Heart right ventricle (tissue), 16 donors: ENCODE measurements around the gene BRI3BP. TPM values are rescaled to one million over a fixed set of nuclear protein-coding genes. Genes with fewer than 3 reads are reported as not detected.
A peak's percentile ranks its signal among the peaks of the same experiment; 100 is the strongest.

ENCODE experiments used
- ATAC-seq, 8 donors: fragments of 200-7000 bp; cut with Tn5 transposase; one replicate each; pipeline ENCODE4 v1.9.1; 2020; ENCODE audit warnings: mild to moderate bottlenecking in 8 of 8, moderate library complexity in 8 of 8, moderate number of reproducible peaks in 1 of 8
- DNase-seq, 2 donors: peaks; one replicate each; pipeline ENCODE4 v3.0.0-alpha.2; 2020
- H3K27ac ChIP-seq, 10 donors: fragments of 200-600 bp; sonication (generic) in 2 of 10; one replicate each; pipeline versions ENCODE4 v1.5.0 to v1.8.0; 2020 to 2022; ENCODE audit warnings: mild to moderate bottlenecking in 3 of 10
- H3K27me3 ChIP-seq, 7 donors: fragments of 200-600 bp; one replicate each; pipeline ENCODE4 v1.8.0; 2021 to 2022; ENCODE audit warnings: mild to moderate bottlenecking in 2 of 7
- H3K36me3 ChIP-seq, 9 donors: fragments of 200-600 bp; sonication (generic) in 1 of 9; one replicate each; pipeline versions ENCODE4 v1.5.0 to v1.8.0; 2020 to 2022; ENCODE audit warnings: mild to moderate bottlenecking in 2 of 9
- H3K4me1 ChIP-seq, 9 donors: fragments of 200-600 bp; sonication (generic) in 1 of 9; one replicate each; pipeline versions ENCODE4 v1.5.0 to v1.8.0; 2020 to 2022; ENCODE audit warnings: mild to moderate bottlenecking in 4 of 9
- H3K4me3 ChIP-seq, 10 donors: fragments of 200-600 bp; sonication (generic) in 2 of 10; one replicate each; pipeline versions ENCODE4 v1.5.0 to v1.8.0; 2020 to 2022; ENCODE audit warnings: mild to moderate bottlenecking in 7 of 10, moderate library complexity in 2 of 10
- H3K9me3 ChIP-seq, 11 donors: fragments of 200-600 bp in 10 of 11; sonication (generic) in 2 of 11; one replicate each; pipeline versions ENCODE4 v1.5.0 to v1.8.0; 2013 to 2022; ENCODE audit warnings: mild to moderate bottlenecking in 2 of 11, control low read depth in 1 of 11, moderate library complexity in 1 of 11
- WGBS, 2 donors: extraction: QIAGEN DNeasy Blood & Tissue Kit; methylation state at CpG; one replicate each; pipeline ENCODE4 v1.1.7; 2013; ENCODE audit warnings: inconsistent platforms in 1 of 2; 5-methylcytosine and 5-hydroxymethylcytosine counted together
- intact Hi-C, 10 donors: fragments of 100-400 bp; cut with DNase I; formaldehyde crosslinking; loops; one replicate each; pipeline versions ENCODE4 v1.11.1 to v1.14.2; 2022
- polyA plus RNA-seq, 2 donors: library from polyadenylated mRNA; stranded (reverse); fragments of 200-250 nt; gene quantifications; one replicate each; pipeline ENCODE4 v1.2.3, GENCODE V29; 2013
- total RNA-seq, 10 donors: library from RNA; stranded (reverse); fragmentation: NEBNext Ultra II Directional in 3 of 10; extraction: Animal tissue kit (Norgen Biotek cat#: 25700) in 3 of 10; gene quantifications; one replicate each; pipeline versions ENCODE4 v1.2.1 to v1.2.4, GENCODE V29; 2021 to 2023
- TF ChIP-seq, protein P1 (sequence below), 9 donors: fragments of 200-600 bp; sonication (generic) in 2 of 9; IDR thresholded peaks; one replicate each; pipeline versions ENCODE4 v1.5.0 to v1.8.0; 2021 to 2022; ENCODE audit warnings: antibody characterized with exemption in 9 of 9, mild to moderate bottlenecking in 5 of 9, moderate library complexity in 1 of 9
- donor health status: Arrhythmogenic right ventricular cardiomyopathy.
- donor health status: ischemic (EF 13 %, LVEDD 7.1; RV severe dilation, severe dysfunction).
- donor health status: healthy with polysubstance abuse.
- donor health status: DM: no; HTN: yes; CAD: no.
- donor health status: DM: no; HTN: no; CAD: no.
- donor health status: ischemic (EF 25% LVEDD 6.9; RV normal size, moderate dysfunction).
- donor health status: ischemic (EF 25% LVEDD 5.7; RV mildly dilated, moderate dysfunction).
- donor health status: healthy.
- donor health status: DM: yes; HTN: yes; CAD: no.
- donor health status: Ischemic cardiomyopathy.
- donor health status: ischemic (EF 35%, LVEDD 5.7; RV mildly dilated, moderate dysfunction).
- donor health status: nonischemic (EF 11% LVEDD 7.7; RV severe dilation, severe dysfunction).
- donor health status: DM: yes; HTN: yes; CAD: no.
- donor health status: PGD.
- donor health status: ischemic (EF 29% LVEDD 5.4; RV normal size, mild dysfunction).
- donor health status: nonischemic (EF 23%, LVEDD 6.1; RV moderate dilation, normal function).

BRI3BP gene
- total and polyA plus RNA-seq, 12 donors: 1.3 to 4.9 (median 3.7) TPM

DNA sequence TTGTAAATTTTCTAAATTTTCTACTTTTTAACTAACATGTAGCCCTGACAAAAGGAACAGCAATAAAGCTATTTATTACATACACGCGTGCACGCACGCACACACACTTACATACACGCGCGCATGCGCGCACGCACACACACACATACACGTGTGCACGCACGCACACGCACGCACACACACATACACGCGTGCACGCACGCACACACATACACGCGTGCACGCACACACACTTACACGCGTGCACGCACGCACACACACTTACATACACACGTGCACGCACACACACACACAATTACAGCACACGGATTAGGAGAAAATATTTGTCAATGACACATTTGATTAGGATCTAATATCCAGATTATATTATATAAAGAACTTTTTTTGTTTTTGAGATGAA, 32.4 kb upstream of the BRI3BP start:
- intact Hi-C loops: no loop called here
- WGBS, 2 donors: 91 to 95% methylated on average over 19 to 29 of the region's 29 CpGs
- H3K4me1 ChIP-seq: no peaks in the 10 kb centered on the region
- H3K27me3 ChIP-seq: no peaks in the 10 kb centered on the region
- TF ChIP-seq, protein P1, sequence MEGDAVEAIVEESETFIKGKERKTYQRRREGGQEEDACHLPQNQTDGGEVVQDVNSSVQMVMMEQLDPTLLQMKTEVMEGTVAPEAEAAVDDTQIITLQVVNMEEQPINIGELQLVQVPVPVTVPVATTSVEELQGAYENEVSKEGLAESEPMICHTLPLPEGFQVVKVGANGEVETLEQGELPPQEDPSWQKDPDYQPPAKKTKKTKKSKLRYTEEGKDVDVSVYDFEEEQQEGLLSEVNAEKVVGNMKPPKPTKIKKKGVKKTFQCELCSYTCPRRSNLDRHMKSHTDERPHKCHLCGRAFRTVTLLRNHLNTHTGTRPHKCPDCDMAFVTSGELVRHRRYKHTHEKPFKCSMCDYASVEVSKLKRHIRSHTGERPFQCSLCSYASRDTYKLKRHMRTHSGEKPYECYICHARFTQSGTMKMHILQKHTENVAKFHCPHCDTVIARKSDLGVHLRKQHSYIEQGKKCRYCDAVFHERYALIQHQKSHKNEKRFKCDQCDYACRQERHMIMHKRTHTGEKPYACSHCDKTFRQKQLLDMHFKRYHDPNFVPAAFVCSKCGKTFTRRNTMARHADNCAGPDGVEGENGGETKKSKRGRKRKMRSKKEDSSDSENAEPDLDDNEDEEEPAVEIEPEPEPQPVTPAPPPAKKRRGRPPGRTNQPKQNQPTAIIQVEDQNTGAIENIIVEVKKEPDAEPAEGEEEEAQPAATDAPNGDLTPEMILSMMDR (IDR thresholded peaks at IDR 0.05): no peak
- no peaks in the 10 kb centered on the region for H3K9me3 ChIP-seq
- H3K4me3 ChIP-seq: no peak overlapping the region
- DNase-seq (no peak), ATAC-seq (no peak)
- no peak overlapping the region for H3K27ac ChIP-seq
- peaks cover 0 to 100% (median 39%) of the 10 kb centered on the region in 9 donors for H3K36me3 ChIP-seq

DNA sequence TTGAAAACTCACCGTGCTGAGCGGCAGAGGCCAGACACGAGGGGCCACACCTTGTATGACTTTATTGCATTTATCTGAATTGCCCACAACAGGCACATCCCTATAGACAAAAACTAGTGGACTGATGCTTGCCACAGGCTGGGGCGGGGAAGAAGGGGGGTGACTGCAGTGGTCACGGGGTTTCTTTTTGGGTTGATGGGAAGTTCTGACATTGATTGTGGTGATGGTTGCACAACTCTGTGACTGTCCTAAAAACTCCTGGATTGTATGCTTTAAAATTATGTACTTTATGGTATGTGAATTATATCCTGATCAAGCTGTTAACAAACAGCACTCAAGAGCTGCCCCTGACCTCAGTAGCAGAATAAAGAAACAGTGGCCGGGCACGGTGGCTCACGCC, 30.2 kb upstream of the BRI3BP start:
- H3K27ac ChIP-seq: no peak overlapping the region
- 94 to 96% methylated on average over 8 of the region's 8 CpGs for WGBS, 2 donors
- H3K9me3 ChIP-seq: no peaks in the 10 kb centered on the region
- DNase-seq (no peak), ATAC-seq (no peak)
- H3K27me3 ChIP-seq: no peaks in the 10 kb centered on the region
- H3K36me3 ChIP-seq: peaks cover 0 to 100% (median 30%) of the 10 kb centered on the region in 9 donors
- no peak overlapping the region for H3K4me3 ChIP-seq
- H3K4me1 ChIP-seq: no peaks in the 10 kb centered on the region
- TF ChIP-seq, protein P1 (IDR thresholded peaks at IDR 0.05): no peak
- intact Hi-C loops: no loop called here

DNA sequence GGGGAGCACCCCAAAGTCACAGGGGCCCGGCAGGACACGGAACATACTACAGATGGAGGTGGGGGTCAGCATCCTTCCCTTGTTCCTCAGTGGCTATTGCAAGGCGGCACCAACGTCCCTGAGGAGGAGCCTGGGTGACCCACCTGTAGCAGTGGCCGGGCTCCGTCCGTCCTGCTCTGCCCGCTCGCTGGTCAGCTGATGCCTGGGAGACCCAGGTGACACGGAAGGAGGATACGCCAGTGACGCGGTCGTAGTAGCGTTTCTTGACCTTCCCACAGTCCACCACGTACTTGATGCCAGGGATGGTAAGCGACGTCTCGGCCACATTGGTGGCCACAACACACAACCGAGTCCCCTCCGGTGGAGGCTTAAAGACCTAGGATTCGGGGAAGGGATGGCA, 29.2 kb upstream of the BRI3BP start:
- TF ChIP-seq, protein P1 (IDR thresholded peaks at IDR 0.05): no peak
- Histone ChIP-seq H3K36me3 (peaks cover 0 to 100% (median 30%) of the 10 kb centered on the region in 9 donors), H3K4me1 (no peaks in the 10 kb centered on the region), H3K9me3 (no peaks in the 10 kb centered on the region), H3K4me3 (no peak overlapping the region), H3K27ac (no peak overlapping the region), H3K27me3 (no peaks in the 10 kb centered on the region)
- no peak for DNase-seq
- intact Hi-C loops: no loop called here
- no peak for ATAC-seq
- WGBS, 2 donors: 94 to 95% methylated on average over 22 of the region's 22 CpGs

DNA sequence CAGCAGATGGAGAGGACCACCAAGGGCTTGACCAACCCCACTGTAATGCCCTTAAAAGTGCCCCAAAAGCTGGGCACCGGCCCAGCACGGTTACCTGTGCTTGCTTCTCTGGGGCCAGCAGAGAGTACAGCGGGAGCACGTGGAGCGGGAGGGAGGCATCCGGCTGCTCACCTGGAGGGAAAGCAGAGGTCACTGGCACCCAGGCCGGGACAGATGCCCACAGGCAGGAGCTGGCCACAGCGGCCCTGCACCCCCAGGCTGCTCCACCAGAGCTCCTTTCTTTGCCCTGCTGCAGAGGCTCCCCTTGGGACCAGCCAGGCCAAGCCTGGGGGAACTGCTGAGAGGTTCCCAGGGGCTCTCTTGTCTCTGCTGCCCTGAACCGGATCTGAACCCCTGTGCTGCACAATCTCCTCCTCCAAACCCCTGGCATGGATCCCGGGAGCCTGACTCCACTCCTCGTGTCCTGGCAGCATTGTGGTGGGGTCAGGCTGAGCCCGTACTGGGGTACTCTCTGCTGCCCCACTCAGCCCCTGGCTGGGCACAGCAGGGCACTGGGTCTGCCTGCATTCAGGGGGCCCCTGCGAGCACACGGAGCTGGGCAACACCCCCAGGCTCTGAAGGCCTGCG, 28.5 kb upstream of the BRI3BP start:
- H3K4me1 ChIP-seq: no peaks in the 10 kb centered on the region
- 81 to 84% methylated on average over 15 of the region's 15 CpGs for WGBS, 2 donors
- H3K4me3 ChIP-seq: no peak overlapping the region
- intact Hi-C loops: no loop called here
- peak in 1 of 8 donors; percentile 24 for ATAC-seq
- H3K27ac ChIP-seq: no peak overlapping the region
- H3K9me3 ChIP-seq: no peaks in the 10 kb centered on the region
- TF ChIP-seq, protein P1 (IDR thresholded peaks at IDR 0.05): no peak
- peaks cover 0 to 100% (median 26%) of the 10 kb centered on the region in 9 donors for H3K36me3 ChIP-seq
- no peaks in the 10 kb centered on the region for H3K27me3 ChIP-seq
- DNase-seq: no peak
